ENCODE data around the gene KCTD16.

The KCTD16 gene

DNA sequence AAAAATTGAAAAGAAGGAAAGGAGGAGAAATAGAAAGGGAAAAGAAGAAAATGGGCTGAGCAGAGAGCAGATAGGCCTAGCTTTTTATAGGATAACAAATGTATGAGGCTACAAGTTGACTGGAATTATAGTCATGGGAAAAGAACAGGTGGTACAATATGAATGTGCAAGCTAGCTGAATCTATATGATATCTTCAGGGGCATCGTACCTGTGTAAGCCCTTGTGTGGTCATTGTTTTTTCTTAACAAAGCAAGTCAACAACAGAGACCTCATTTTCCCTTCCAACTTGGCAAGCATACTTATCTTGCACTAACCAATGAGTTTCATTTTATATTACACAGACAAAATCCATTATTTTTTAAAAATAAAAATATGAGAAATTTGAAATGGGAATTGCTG lies 259.2 kb downstream of the KCTD16 start:
- H3K27ac ChIP-seq (ENCODE audit: low read length): no peak overlapping the region
- no peaks in the 10 kb centered on the region for H3K36me3 ChIP-seq (ENCODE audit: insufficient read depth, low read length)
- no peak for ATAC-seq (ENCODE audit: insufficient read depth, low read depth)
- no peaks in the 10 kb centered on the region for H3K9me3 ChIP-seq (ENCODE audit: insufficient read depth, low read length, severe bottlenecking)
- TF ChIP-seq, protein P1, sequence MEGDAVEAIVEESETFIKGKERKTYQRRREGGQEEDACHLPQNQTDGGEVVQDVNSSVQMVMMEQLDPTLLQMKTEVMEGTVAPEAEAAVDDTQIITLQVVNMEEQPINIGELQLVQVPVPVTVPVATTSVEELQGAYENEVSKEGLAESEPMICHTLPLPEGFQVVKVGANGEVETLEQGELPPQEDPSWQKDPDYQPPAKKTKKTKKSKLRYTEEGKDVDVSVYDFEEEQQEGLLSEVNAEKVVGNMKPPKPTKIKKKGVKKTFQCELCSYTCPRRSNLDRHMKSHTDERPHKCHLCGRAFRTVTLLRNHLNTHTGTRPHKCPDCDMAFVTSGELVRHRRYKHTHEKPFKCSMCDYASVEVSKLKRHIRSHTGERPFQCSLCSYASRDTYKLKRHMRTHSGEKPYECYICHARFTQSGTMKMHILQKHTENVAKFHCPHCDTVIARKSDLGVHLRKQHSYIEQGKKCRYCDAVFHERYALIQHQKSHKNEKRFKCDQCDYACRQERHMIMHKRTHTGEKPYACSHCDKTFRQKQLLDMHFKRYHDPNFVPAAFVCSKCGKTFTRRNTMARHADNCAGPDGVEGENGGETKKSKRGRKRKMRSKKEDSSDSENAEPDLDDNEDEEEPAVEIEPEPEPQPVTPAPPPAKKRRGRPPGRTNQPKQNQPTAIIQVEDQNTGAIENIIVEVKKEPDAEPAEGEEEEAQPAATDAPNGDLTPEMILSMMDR (IDR thresholded peaks at IDR 0.05; ENCODE audit: borderline replicate concordance, extremely low read depth, low read length, poor library complexity, severe bottlenecking): no peak
- no peak for TF ChIP-seq EZH2 (IDR thresholded peaks at IDR 0.05; ENCODE audit: borderline replicate concordance, low read depth, low read length, severe bottlenecking)
- no peak overlapping the region for H3K4me3 ChIP-seq (ENCODE audit: low read depth in 1 of 2, low read length in 2 of 2)
- no peaks in the 10 kb centered on the region for H3K27me3 ChIP-seq (ENCODE audit: insufficient read depth, low read length, poor library complexity)
- no peaks in the 10 kb centered on the region for H3K4me1 ChIP-seq (ENCODE audit: insufficient read depth, low read length)
- no peak overlapping the region for H3K4me2 ChIP-seq (ENCODE audit: insufficient read depth, low read length)
- H4K20me1 ChIP-seq (ENCODE audit: insufficient read depth, low read length): no peaks in the 10 kb centered on the region
- H3K79me2 ChIP-seq (ENCODE audit: insufficient read depth, low read length): no peaks in the 10 kb centered on the region
- H3K9ac ChIP-seq (ENCODE audit: low read depth, low read length): no peak overlapping the region
- H2AFZ ChIP-seq (ENCODE audit: low read depth, low read length): no peak overlapping the region
- DNase-seq: no peak

DNA sequence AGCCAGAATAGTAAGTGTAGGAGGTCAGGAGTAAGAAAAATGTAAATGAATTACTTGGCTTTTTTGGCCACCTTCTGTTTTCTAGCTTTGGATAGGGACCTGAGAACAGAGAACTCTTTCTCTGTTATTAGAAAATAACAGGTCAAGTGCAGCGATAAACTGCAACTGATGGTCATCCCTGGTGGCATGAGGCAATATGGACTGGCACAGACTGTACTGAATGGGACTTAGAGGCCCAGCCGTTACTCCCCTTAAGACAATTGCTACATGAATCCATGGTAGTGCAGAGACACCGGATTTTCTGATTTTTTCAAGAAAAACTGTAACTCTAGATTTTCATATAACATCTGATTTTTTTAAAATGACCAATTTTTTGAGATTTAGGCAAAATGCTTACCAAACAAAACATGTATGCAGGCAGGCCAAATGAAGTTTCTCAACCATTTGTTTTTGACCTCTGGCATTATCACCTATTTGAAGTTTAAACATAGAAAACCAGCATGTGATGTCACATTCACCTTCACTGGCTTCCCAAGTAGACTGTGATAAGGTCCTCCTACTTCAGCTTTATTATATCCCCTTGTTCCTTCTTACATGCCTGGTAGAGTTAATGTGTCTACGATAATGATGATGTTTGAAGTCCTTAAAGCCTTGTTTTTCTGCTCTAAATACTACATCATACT lies 262.6 kb downstream of the KCTD16 start:
- no peak for DNase-seq
- ATAC-seq (ENCODE audit: insufficient read depth, low read depth): no peak
- no peak overlapping the region for H3K4me3 ChIP-seq (ENCODE audit: low read depth in 1 of 2, low read length in 2 of 2)
- no peak overlapping the region for H3K9ac ChIP-seq (ENCODE audit: low read depth, low read length)
- no peaks in the 10 kb centered on the region for H3K9me3 ChIP-seq (ENCODE audit: insufficient read depth, low read length, severe bottlenecking)
- no peak overlapping the region for H2AFZ ChIP-seq (ENCODE audit: low read depth, low read length)
- H3K79me2 ChIP-seq (ENCODE audit: insufficient read depth, low read length): no peaks in the 10 kb centered on the region
- H3K4me2 ChIP-seq (ENCODE audit: insufficient read depth, low read length): no peak overlapping the region
- no peaks in the 10 kb centered on the region for H4K20me1 ChIP-seq (ENCODE audit: insufficient read depth, low read length)
- H3K4me1 ChIP-seq (ENCODE audit: insufficient read depth, low read length): no peaks in the 10 kb centered on the region
- H3K36me3 ChIP-seq (ENCODE audit: insufficient read depth, low read length): no peaks in the 10 kb centered on the region
- no peaks in the 10 kb centered on the region for H3K27me3 ChIP-seq (ENCODE audit: insufficient read depth, low read length, poor library complexity)
- no peak overlapping the region for H3K27ac ChIP-seq (ENCODE audit: low read length)
- TF ChIP-seq EZH2 (IDR thresholded peaks at IDR 0.05; ENCODE audit: borderline replicate concordance, low read depth, low read length, severe bottlenecking): no peak
- TF ChIP-seq, protein P1 (IDR thresholded peaks at IDR 0.05; ENCODE audit: borderline replicate concordance, extremely low read depth, low read length, poor library complexity, severe bottlenecking): no peak

DNA sequence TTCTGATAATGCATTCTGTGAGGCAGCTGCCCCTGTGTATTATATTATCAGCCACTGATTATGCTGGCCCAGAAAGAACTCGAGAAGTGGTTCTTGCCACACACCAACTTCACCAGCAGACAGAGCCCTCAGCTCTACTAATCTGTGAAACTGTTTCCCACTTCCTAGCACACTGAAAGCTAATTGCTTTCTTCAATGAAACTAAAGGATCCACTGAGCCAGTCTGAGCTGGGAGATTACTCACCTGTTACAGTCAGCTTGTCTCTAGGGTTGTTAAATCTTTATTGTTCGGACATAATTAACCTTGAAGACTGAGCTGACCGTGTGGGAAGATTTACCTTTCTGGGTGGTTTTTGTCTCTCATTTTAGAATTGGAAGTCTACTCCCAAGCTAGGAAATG lies 263.2 kb downstream of the KCTD16 start:
- Histone ChIP-seq H3K9ac (ENCODE audit: low read depth, low read length) (no peak overlapping the region), H3K27me3 (ENCODE audit: insufficient read depth, low read length, poor library complexity) (no peaks in the 10 kb centered on the region)
- ATAC-seq (ENCODE audit: insufficient read depth, low read depth): no peak

More for the DNA sequence above, 263.2 kb downstream of the KCTD16 start:
- Histone ChIP-seq H3K79me2 (ENCODE audit: insufficient read depth, low read length) (no peaks in the 10 kb centered on the region), H3K9me3 (ENCODE audit: insufficient read depth, low read length, severe bottlenecking) (no peaks in the 10 kb centered on the region), H3K4me2 (ENCODE audit: insufficient read depth, low read length) (no peak overlapping the region), H2AFZ (ENCODE audit: low read depth, low read length) (no peak overlapping the region), H3K4me1 (ENCODE audit: insufficient read depth, low read length) (no peaks in the 10 kb centered on the region), H3K4me3 (ENCODE audit: low read depth in 1 of 2, low read length in 2 of 2) (no peak overlapping the region), H4K20me1 (ENCODE audit: insufficient read depth, low read length) (no peaks in the 10 kb centered on the region), H3K36me3 (ENCODE audit: insufficient read depth, low read length) (no peaks in the 10 kb centered on the region), H3K27ac (ENCODE audit: low read length) (no peak overlapping the region)
- DNase-seq: no peak
- no peak for TF ChIP-seq EZH2 (IDR thresholded peaks at IDR 0.05; ENCODE audit: borderline replicate concordance, low read depth, low read length, severe bottlenecking)
- TF ChIP-seq, protein P1 (IDR thresholded peaks at IDR 0.05; ENCODE audit: borderline replicate concordance, extremely low read depth, low read length, poor library complexity, severe bottlenecking): no peak
